GM10266 (cell line): ENCODE results near the gene NIPAL1.

ENCODE experiments used
- DNase-seq: peaks from one replicate; pipeline ENCODE4 v3.0.0; 2012; ENCODE audit errors: extremely low spot score
- TF ChIP-seq, protein P1 (sequence below): IDR thresholded peaks from 2 replicates; pipeline ENCODE4 v1.5.1; 2012; ENCODE audit warnings: mild to moderate bottlenecking, low read depth; ENCODE audit not compliant: control insufficient read depth, insufficient read depth; ENCODE audit errors: missing control alignments

Gene NIPAL1

GRCh38 chr4:48058617-48059530 is 42.3 kb downstream of the NIPAL1 start:
- no peak for DNase-seq
- TF ChIP-seq, protein P1, sequence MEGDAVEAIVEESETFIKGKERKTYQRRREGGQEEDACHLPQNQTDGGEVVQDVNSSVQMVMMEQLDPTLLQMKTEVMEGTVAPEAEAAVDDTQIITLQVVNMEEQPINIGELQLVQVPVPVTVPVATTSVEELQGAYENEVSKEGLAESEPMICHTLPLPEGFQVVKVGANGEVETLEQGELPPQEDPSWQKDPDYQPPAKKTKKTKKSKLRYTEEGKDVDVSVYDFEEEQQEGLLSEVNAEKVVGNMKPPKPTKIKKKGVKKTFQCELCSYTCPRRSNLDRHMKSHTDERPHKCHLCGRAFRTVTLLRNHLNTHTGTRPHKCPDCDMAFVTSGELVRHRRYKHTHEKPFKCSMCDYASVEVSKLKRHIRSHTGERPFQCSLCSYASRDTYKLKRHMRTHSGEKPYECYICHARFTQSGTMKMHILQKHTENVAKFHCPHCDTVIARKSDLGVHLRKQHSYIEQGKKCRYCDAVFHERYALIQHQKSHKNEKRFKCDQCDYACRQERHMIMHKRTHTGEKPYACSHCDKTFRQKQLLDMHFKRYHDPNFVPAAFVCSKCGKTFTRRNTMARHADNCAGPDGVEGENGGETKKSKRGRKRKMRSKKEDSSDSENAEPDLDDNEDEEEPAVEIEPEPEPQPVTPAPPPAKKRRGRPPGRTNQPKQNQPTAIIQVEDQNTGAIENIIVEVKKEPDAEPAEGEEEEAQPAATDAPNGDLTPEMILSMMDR, result no peak

- peak; percentile 22 for DNase-seq
- TF ChIP-seq, protein P1, result no peak
Measured at GRCh38 chr4:48064349-48064748, 47.8 kb downstream of the NIPAL1 start.

DNA sequence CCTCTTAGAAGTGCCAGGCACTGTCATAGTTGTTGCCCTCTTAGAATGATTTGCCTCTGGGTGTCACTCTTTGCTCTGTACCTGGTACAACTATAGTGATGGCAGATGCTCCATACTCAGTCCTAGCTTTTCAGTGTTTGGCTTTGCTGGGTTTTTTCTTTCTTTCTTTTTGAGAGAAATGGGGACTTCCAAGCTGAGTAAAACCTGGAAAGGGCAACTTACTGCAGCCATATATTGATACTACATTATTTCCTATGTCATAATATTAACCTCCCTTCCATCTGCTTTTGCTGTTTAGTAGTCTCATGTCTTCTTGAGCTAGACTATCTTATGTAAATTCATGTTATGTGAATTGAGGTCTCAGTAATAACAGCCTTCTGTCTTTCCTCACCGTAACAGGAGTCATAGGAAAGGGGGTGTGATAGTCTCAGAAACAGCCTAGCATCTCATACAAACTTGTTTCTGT is 49.0 kb downstream of the NIPAL1 start:
- DNase-seq, result peak; percentile 32
- TF ChIP-seq, protein P1, result peak; percentile 14

DNA sequence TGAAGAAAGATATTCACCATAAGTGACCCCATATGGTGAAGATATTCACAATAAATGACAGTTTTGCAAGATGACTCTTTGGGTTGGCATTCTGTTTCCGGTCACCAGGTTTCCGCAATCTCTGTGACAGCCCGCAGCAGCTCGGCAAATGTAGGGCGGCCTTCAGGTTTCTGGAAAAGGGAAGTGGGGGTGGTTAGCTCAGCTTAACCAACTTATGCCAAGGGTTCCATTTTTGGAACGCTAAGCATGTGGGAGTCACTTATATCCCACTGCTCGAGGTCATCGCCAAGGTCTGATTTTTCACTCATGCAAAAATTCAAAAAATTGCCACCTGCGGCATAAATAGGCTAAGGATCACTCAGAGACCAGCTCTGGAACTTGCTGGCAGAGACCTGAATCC is 51.0 kb downstream of the NIPAL1 start:
- no peak for DNase-seq
- TF ChIP-seq, protein P1, result no peak

GRCh38 chr4:48068182-48068581 is 51.6 kb downstream of the NIPAL1 start:
- TF ChIP-seq, protein P1, result no peak
- no peak for DNase-seq

DNA sequence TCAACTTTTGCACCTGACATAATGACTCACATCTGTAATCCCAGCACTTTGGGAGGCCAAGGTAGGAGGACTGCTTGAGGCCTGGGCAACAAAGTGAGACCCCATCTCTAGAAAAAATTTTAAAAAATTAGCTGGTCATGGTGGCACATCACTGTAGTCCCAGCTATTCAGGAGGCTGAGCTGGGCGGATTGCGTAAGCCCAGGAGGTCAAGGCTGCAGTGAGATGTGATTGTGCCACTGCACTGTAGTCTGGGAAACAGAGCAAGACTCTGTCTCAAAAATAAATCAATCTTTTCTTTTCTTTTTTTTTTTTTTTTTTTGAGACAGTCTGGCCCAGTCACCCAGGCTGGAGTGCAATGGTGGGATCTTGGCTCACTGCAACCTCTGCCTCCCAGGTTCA is 52.5 kb downstream of the NIPAL1 start:
- TF ChIP-seq, protein P1, result no peak
- DNase-seq, result no peak

DNA sequence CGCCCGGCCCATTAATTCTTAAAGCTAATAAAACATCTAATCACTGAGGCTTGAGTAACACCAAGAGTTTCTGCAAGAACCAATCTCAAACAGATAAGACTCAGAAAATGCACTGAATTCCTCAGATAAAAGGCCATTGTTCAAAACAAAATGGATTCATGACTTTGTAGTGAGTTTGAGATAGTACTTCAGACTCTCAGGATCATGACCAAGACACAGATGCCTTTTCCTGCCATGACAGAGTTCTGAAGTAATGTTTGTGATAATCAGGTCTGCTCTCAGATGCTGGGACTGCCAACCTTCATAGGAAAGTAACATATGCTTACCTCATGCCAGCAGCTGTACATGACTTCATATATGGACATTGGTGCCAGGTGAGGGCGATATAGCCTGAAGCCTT is 54.6 kb downstream of the NIPAL1 start:
- no peak for DNase-seq
- TF ChIP-seq, protein P1, result no peak
